ENCODE results near the gene C1orf122. TPM values are rescaled to one million over a fixed set of nuclear protein-coding genes. Genes with fewer than 3 reads are reported as not detected.

C1orf122 gene
- total and polyA plus RNA-seq, 10 donors: 15.9 to 38.5 (median 21.3) TPM

DNA sequence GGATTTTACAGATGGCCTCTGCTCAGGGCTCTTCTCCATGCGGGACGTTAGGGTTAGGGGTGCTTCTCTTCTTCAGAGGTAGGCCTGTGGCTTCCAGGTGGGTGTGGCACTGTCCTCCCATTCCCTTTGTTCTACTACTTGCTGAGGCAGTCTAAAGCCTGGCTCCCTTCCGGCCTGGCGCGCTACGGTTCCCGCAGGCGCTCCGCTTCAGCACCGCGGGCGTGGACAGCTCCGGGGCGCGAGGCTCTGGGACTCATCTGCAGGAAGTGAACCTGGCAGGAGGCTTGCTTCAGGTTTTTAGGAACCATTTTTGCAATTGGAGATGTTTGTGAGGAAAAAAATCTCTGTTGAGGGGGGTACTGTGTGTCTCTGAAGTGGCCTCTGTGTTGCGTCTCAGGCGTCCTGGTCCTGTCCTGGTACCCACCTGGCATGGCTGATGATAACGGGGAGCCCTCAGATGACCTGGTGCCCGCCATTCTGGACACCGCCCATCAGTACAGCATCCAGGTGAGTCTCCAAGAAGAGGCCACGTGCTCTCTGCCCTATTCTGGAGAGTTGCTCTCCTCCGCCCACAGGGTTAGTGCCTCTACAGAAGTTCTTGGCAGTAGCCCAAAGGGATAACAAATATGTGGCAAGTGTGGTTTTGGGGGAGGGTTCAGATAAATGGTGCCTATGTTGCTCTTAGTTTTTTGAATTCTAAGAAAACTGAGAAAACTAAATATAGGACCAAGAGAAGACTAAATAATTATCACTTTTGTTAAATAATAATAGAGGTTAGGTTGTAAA lies 12.1 kb upstream of the C1orf122 start:
- WGBS, 5 donors: 31 to 40% (median 34%) methylated on average over 22 of the region's 22 CpGs
- Histone ChIP-seq H3K9me3 (no peaks in the 10 kb centered on the region), H3K27me3 (replicated peaks in 1 of 7) (peaks cover 0 to 46% (median 5%) of the 10 kb centered on the region in 7 donors), H3K27ac (no peak overlapping the region), H3K36me3 (peaks cover 0 to 23% (median 7%) of the 10 kb centered on the region in 6 donors), H3K4me1 (peaks cover 6 to 27% (median 20%) of the 10 kb centered on the region in 6 donors), H3K4me3 (peak overlapping the region in 5 of 8 donors; percentile 54 to 88 (median 61))
- intact Hi-C loops (cut with DNase I; ENCODE audit: low total_unique reads): no loop called here
- TF ChIP-seq POLR2AphosphoS5 (IDR thresholded peaks at IDR 0.05): peak in 2 of 3 donors; percentile 34 to 59
- no peak for TF ChIP-seq POLR2A (IDR thresholded peaks at IDR 0.05)
- DNase-seq: peak; percentile 80

DNA sequence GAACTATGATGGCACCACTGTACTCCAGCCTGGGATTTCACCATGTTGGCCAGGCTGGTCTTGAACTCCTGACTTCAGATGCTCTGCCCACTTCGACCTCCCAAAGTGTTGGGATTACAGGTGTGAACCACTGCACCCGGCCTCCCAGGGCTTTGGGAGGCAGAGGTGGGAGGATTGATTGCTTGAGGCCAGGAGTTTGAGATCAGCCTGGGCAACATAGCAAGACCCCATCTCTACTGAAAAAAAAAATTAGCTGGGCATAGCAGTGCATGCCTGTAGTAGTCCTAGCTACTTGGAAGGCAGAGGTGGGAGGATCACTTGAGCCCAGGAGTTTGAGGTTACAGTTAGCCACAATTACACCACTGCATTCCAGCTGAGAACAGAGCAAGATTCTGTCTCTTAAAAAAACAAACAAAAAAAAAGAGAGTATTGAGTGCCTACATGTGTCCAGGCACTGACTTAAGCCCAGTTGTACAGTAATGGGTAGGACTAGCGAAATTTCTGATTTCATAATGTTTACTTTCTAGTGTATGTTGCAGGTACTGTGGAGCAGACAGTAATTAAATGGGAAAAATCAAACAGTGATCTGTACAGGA lies 9.7 kb upstream of the C1orf122 start:
- 82 to 93% (median 91%) methylated on average over 3 of the region's 3 CpGs for WGBS, 5 donors
- no peak overlapping the region for H3K4me3 ChIP-seq
- H3K36me3 ChIP-seq: peaks cover 0 to 46% (median 20%) of the 10 kb centered on the region in 6 donors
- no peak for DNase-seq
- H3K4me1 ChIP-seq: peaks cover 6 to 27% (median 20%) of the 10 kb centered on the region in 6 donors
- no peak overlapping the region for H3K27ac ChIP-seq
- TF ChIP-seq, protein P1, sequence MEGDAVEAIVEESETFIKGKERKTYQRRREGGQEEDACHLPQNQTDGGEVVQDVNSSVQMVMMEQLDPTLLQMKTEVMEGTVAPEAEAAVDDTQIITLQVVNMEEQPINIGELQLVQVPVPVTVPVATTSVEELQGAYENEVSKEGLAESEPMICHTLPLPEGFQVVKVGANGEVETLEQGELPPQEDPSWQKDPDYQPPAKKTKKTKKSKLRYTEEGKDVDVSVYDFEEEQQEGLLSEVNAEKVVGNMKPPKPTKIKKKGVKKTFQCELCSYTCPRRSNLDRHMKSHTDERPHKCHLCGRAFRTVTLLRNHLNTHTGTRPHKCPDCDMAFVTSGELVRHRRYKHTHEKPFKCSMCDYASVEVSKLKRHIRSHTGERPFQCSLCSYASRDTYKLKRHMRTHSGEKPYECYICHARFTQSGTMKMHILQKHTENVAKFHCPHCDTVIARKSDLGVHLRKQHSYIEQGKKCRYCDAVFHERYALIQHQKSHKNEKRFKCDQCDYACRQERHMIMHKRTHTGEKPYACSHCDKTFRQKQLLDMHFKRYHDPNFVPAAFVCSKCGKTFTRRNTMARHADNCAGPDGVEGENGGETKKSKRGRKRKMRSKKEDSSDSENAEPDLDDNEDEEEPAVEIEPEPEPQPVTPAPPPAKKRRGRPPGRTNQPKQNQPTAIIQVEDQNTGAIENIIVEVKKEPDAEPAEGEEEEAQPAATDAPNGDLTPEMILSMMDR (IDR thresholded peaks at IDR 0.05 in 8 of 11, conservative IDR thresholded peaks at IDR 0.05 in 3 of 11): no peak
- TF ChIP-seq POLR2AphosphoS5 (IDR thresholded peaks at IDR 0.05) (no peak), POLR2A (IDR thresholded peaks at IDR 0.05) (no peak)
- H3K27me3 ChIP-seq (replicated peaks in 1 of 7): peaks cover 0 to 25% (median 4%) of the 10 kb centered on the region in 7 donors
- H3K9me3 ChIP-seq: no peaks in the 10 kb centered on the region
- intact Hi-C loops (cut with DNase I; ENCODE audit: low total_unique reads): no loop called here

DNA sequence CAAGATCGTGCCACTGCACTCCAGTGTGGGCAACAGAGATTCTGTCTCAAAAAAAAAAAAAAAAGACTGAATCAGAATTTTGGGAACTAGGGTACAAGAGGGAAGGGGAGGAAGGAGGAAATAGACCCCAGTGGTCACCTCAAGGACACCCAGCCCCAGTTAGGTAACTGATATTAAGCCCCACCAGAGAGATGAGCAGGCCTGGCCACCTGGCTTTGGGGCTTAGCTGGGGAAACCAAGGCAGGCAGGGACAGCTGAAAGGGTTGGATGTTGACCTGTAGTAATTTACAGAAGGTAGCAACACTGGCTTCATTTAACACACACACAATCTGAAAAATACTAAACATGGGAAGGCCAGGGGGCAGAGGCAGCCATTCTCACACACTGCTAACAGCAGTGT lies 5.2 kb upstream of the C1orf122 start:
- no peak overlapping the region for H3K4me3 ChIP-seq
- no peak for TF ChIP-seq POLR2A (IDR thresholded peaks at IDR 0.05)
- TF ChIP-seq, protein P1 (IDR thresholded peaks at IDR 0.05 in 8 of 11, conservative IDR thresholded peaks at IDR 0.05 in 3 of 11): no peak
- no peak for TF ChIP-seq POLR2AphosphoS5 (IDR thresholded peaks at IDR 0.05)
- H3K36me3 ChIP-seq: peaks cover 8 to 88% (median 58%) of the 10 kb centered on the region in 6 donors
- no peak overlapping the region for H3K27ac ChIP-seq
- no peaks in the 10 kb centered on the region for H3K9me3 ChIP-seq
- WGBS, 5 donors: 91 to 96% (median 96%) methylated on average over 1 of the region's 1 CpG
- intact Hi-C loops (cut with DNase I; ENCODE audit: low total_unique reads): loop anchor here (10.0 kb wide), 1 partner anchor 108 kb away; the partner anchor contains the start of gene CDCA8
- peaks cover 10 to 29% (median 21%) of the 10 kb centered on the region in 6 donors for H3K4me1 ChIP-seq
- H3K27me3 ChIP-seq (replicated peaks in 1 of 7): no peaks in the 10 kb centered on the region
- no peak for DNase-seq

GRCh38 chr1:37807220-37807554 lies 403 bp upstream of the C1orf122 start:
- H3K36me3 ChIP-seq: peaks cover 8 to 58% (median 44%) of the 10 kb centered on the region in 6 donors
- WGBS, 5 donors: 13 to 23% (median 18%) methylated on average over 9 of the region's 9 CpGs
- peaks cover 24 to 69% (median 48%) of the 10 kb centered on the region in 6 donors for H3K4me1 ChIP-seq
- peak overlapping the region; percentile 87 to 98 (median 94) for H3K27ac ChIP-seq
- peak; percentile 74 for DNase-seq
- H3K27me3 ChIP-seq (replicated peaks in 1 of 7): no peaks in the 10 kb centered on the region
- H3K4me3 ChIP-seq: peak overlapping the region; percentile 89 to 98 (median 96)
- no peaks in the 10 kb centered on the region for H3K9me3 ChIP-seq
- intact Hi-C loops (cut with DNase I; ENCODE audit: low total_unique reads): loop anchor here (5.0 to 10.0 kb wide), 2 partner anchors 50 to 112 kb away; partner anchors contain the start of genes CDCA8 and MTF1
- TF ChIP-seq, protein P1 (IDR thresholded peaks at IDR 0.05 in 8 of 11, conservative IDR thresholded peaks at IDR 0.05 in 3 of 11): no peak
- TF ChIP-seq POLR2AphosphoS5 (IDR thresholded peaks at IDR 0.05) (no peak), POLR2A (IDR thresholded peaks at IDR 0.05) (no peak)

Measured in spleen (tissue), 11 donors.